HEK293 (cell line): ENCODE measurements around the gene HMOX1.
A peak's percentile ranks its signal among the peaks of the same experiment; 100 is the strongest.

ENCODE experiments used
- BCL11B ChIP-seq: fragments of 450-650 bp; formaldehyde crosslinking; IDR thresholded peaks from 2 replicates; pipeline ENCODE4 v1.5.1; 2016; ENCODE audit warnings: low read depth, missing biosample characterization, missing genetic modification characterization
- FEZF1 ChIP-seq: fragments of 450-650 bp; formaldehyde crosslinking; IDR thresholded peaks from 2 replicates; pipeline ENCODE4 v1.5.1; 2016; ENCODE audit warnings: missing biosample characterization, missing genetic modification characterization
- HOXA7 ChIP-seq: sonication (generic); formaldehyde crosslinking; IDR thresholded peaks from 2 replicates; pipeline ENCODE4 v1.8.1; 2022; ENCODE audit warnings: missing genetic modification reagents, borderline replicate concordance
- KLF1 ChIP-seq: fragments of 450-650 bp; formaldehyde crosslinking; IDR thresholded peaks from 2 replicates; pipeline ENCODE4 v1.5.1; 2016; ENCODE audit warnings: missing biosample characterization, missing genetic modification characterization
- PRDM1 ChIP-seq: fragments of 450-650 bp; formaldehyde crosslinking; IDR thresholded peaks from 2 replicates; pipeline ENCODE4; 2016; ENCODE audit warnings: missing biosample characterization, missing genetic modification characterization
- SP2 ChIP-seq: fragments of 450-650 bp; formaldehyde crosslinking; IDR thresholded peaks from 2 replicates; pipeline ENCODE4 v1.5.1; 2016; ENCODE audit warnings: missing biosample characterization, missing genetic modification characterization
- SP7 ChIP-seq: fragments of 450-650 bp; formaldehyde crosslinking; IDR thresholded peaks from 2 replicates; pipeline ENCODE4 v1.5.1; 2016; ENCODE audit warnings: missing biosample characterization, missing genetic modification characterization
- ZBTB44 ChIP-seq: fragments of 450-650 bp; IDR thresholded peaks from 2 replicates; pipeline ENCODE4 v1.5.1; 2018; ENCODE audit warnings: missing biosample characterization, mild to moderate bottlenecking, missing genetic modification characterization
- ZBTB49 ChIP-seq: fragments of 450-650 bp; formaldehyde crosslinking; IDR thresholded peaks from 2 replicates; pipeline ENCODE4 v1.5.1; 2016; ENCODE audit warnings: missing biosample characterization, missing genetic modification characterization, low read depth
- ZEB2 ChIP-seq: fragments of 450-650 bp; formaldehyde crosslinking; IDR thresholded peaks from 2 replicates; pipeline ENCODE4 v1.5.1; 2016; ENCODE audit warnings: missing biosample characterization, missing genetic modification characterization
- ZFP69B ChIP-seq: fragments of 450-650 bp; formaldehyde crosslinking; IDR thresholded peaks from 2 replicates; pipeline ENCODE4 v1.5.1; 2016; ENCODE audit warnings: missing biosample characterization, missing genetic modification characterization
- ZNF112 ChIP-seq: fragments of 450-650 bp; formaldehyde crosslinking; IDR thresholded peaks from 2 replicates; pipeline ENCODE4 v1.5.0; 2017; ENCODE audit warnings: missing biosample characterization, missing genetic modification characterization
- ZNF140 ChIP-seq: fragments of 450-650 bp; formaldehyde crosslinking; IDR thresholded peaks from 2 replicates; pipeline ENCODE4 v1.5.1; 2016; ENCODE audit warnings: missing biosample characterization, missing genetic modification characterization
- ZNF146 ChIP-seq: fragments of 450-650 bp; formaldehyde crosslinking; IDR thresholded peaks from 2 replicates; pipeline ENCODE4 v1.5.1; 2016; ENCODE audit warnings: missing biosample characterization, missing genetic modification characterization
- ZNF184 ChIP-seq: fragments of 450-650 bp; IDR thresholded peaks from 2 replicates; pipeline ENCODE4 v1.5.1; 2018; ENCODE audit warnings: missing biosample characterization, mild to moderate bottlenecking, missing genetic modification characterization
- ZNF202 ChIP-seq: fragments of 450-650 bp; formaldehyde crosslinking; IDR thresholded peaks from 2 replicates; pipeline ENCODE4 v1.5.1; 2016; ENCODE audit warnings: missing biosample characterization, missing genetic modification characterization, borderline replicate concordance
- ZNF280D ChIP-seq: fragments of 450-650 bp; formaldehyde crosslinking; IDR thresholded peaks from 2 replicates; pipeline ENCODE4 v1.5.1; 2016; ENCODE audit warnings: missing biosample characterization, missing genetic modification characterization
- ZNF292 ChIP-seq: fragments of 450-650 bp; formaldehyde crosslinking; IDR thresholded peaks from 2 replicates; pipeline ENCODE4 v1.5.1; 2016; ENCODE audit warnings: low read depth, missing biosample characterization, missing genetic modification characterization, borderline replicate concordance
- ZNF341 ChIP-seq: fragments of 450-650 bp; formaldehyde crosslinking; IDR thresholded peaks from 2 replicates; pipeline ENCODE4; 2016; ENCODE audit warnings: low read depth, missing biosample characterization, missing genetic modification characterization
- ZNF350 ChIP-seq: fragments of 450-650 bp; formaldehyde crosslinking; IDR thresholded peaks from 2 replicates; pipeline ENCODE4 v1.5.0; 2017; ENCODE audit warnings: missing biosample characterization, mild to moderate bottlenecking, missing genetic modification characterization
- ZNF366 ChIP-seq: fragments of 450-650 bp; formaldehyde crosslinking; conservative IDR thresholded peaks from 2 replicates; pipeline ENCODE4 v1.5.1; 2016; ENCODE audit warnings: missing biosample characterization, missing genetic modification characterization
- ZNF423 ChIP-seq: fragments of 450-650 bp; formaldehyde crosslinking; IDR thresholded peaks from 2 replicates; pipeline ENCODE4 v1.5.1; 2016; ENCODE audit warnings: missing biosample characterization, missing genetic modification characterization
- ZNF449 ChIP-seq: fragments of 450-650 bp; formaldehyde crosslinking; IDR thresholded peaks from 2 replicates; pipeline ENCODE4 v1.5.1; 2017; ENCODE audit warnings: missing biosample characterization, mild to moderate bottlenecking, missing genetic modification characterization, moderate library complexity
- ZNF558 ChIP-seq: fragments of 450-650 bp; formaldehyde crosslinking; IDR thresholded peaks from 2 replicates; pipeline ENCODE4 v1.5.1; 2016; ENCODE audit warnings: missing biosample characterization, missing genetic modification characterization
- ZNF596 ChIP-seq: fragments of 450-650 bp; IDR thresholded peaks from 2 replicates; pipeline ENCODE4 v1.5.0; 2018; ENCODE audit warnings: missing biosample characterization, mild to moderate bottlenecking, missing genetic modification characterization, moderate library complexity
- ZNF621 ChIP-seq: fragments of 450-650 bp; formaldehyde crosslinking; IDR thresholded peaks from 2 replicates; pipeline ENCODE4 v1.5.1; 2017; ENCODE audit warnings: missing biosample characterization, missing genetic modification characterization
- ZNF629 ChIP-seq: fragments of 450-650 bp; formaldehyde crosslinking; IDR thresholded peaks from 2 replicates; pipeline ENCODE4 v1.5.1; 2017; ENCODE audit warnings: missing biosample characterization, missing genetic modification characterization
- ZNF654 ChIP-seq: fragments of 450-650 bp; formaldehyde crosslinking; IDR thresholded peaks from 2 replicates; pipeline ENCODE4 v1.5.1; 2016; ENCODE audit warnings: low read depth, missing biosample characterization, missing genetic modification characterization
- ZNF658 ChIP-seq: fragments of 450-650 bp; formaldehyde crosslinking; IDR thresholded peaks from 2 replicates; pipeline ENCODE4; 2016; ENCODE audit warnings: missing biosample characterization, missing genetic modification characterization
- ZNF677 ChIP-seq: fragments of 450-650 bp; IDR thresholded peaks from 2 replicates; pipeline ENCODE4 v1.5.0; 2018; ENCODE audit warnings: missing biosample characterization, mild to moderate bottlenecking, missing genetic modification characterization, moderate library complexity
- ZNF830 ChIP-seq: fragments of 450-650 bp; IDR thresholded peaks from 2 replicates; pipeline ENCODE4 v1.5.0; 2018; ENCODE audit warnings: missing biosample characterization, missing genetic modification characterization, low read depth, mild to moderate bottlenecking, moderate library complexity

Gene HMOX1

GRCh38 chr22:35350539-35351503, 30.1 kb upstream of the HMOX1 start (continued):
- TF ChIP-seq KLF1 (tag by site-specific recombination) (peak; percentile 80), ZNF292 (tag by site-specific recombination) (no peak), SP2 (tag by site-specific recombination) (peak; percentile 55), ZNF558 (no peak), ZNF146 (tag by site-specific recombination) (no peak), ZNF202 (tag by site-specific recombination) (no peak), ZNF629 (tag by site-specific recombination) (peak; percentile 36; the same call in 1 of the 2 replicates), SP7 (tag by site-specific recombination) (peak; percentile 72), ZNF280D (no peak), ZNF184 (tag by site-specific recombination) (no peak), ZNF677 (tag by site-specific recombination) (no peak), ZNF596 (tag by site-specific recombination) (no peak), ZNF830 (no peak), ZBTB44 (tag by site-specific recombination) (no peak), HOXA7 (no peak), FEZF1 (tag by site-specific recombination) (no peak), ZEB2 (tag by site-specific recombination) (peak; percentile 82), BCL11B (no peak), ZNF366 (tag by site-specific recombination) (peak; percentile 46; the same call in 1 of the 2 replicates), ZNF140 (tag by site-specific recombination) (no peak), ZNF621 (tag by site-specific recombination) (no peak), PRDM1 (tag by site-specific recombination) (no peak), ZNF112 (tag by site-specific recombination) (no peak), ZFP69B (tag by site-specific recombination) (0 out of 2 replicates have a peak, but pooled peaks have one; percentile 22), ZNF341 (tag by site-specific recombination) (no peak), ZNF449 (no peak; the same call in 1 of the 2 replicates), ZNF423 (tag by site-specific recombination) (no peak), ZNF654 (tag by site-specific recombination) (peak; percentile 98), ZBTB49 (tag by site-specific recombination) (no peak), ZNF658 (no peak), ZNF350 (no peak)
